ENCODE results near the gene ZNG1C. TPM values are rescaled to one million over a fixed set of nuclear protein-coding genes. Genes with fewer than 3 reads are reported as not detected.
"Not testable (repeated sequence)": the region's sequence is repeated elsewhere in the genome, so short reads cannot be mapped to it uniquely, and the experiment has no call there.

ZNG1C gene
- total RNA-seq: 10 to 100 TPM; 28.8 to 41.5 TPM

- H3K36me3 ChIP-seq (replicated peaks in 1 of 2; ENCODE audit: insufficient read depth in 1 of 2, low read depth in 2 of 2); intact Hi-C loops (cut with DNase I); H3K27ac ChIP-seq; H3K27me3 ChIP-seq; H3K4me1 ChIP-seq; DNase-seq; H3K9me3 ChIP-seq; ATAC-seq; H3K4me3 ChIP-seq: not testable (repeated sequence)
- WGBS, 2 donors: no CpG with 5 or more reads among the region's 32 CpGs
These were observed at the start of gene ZNG1C for GRCh38 chr9:68241683-68242082. ZNG1C (plus strand) TSS chr9:68241983; CDS start chr9:68242032, 49 bp downstream.

GRCh38 chr9:68242437-68242836 lies 654 bp downstream of the ZNG1C start:
- H3K36me3 ChIP-seq (replicated peaks in 1 of 2; ENCODE audit: insufficient read depth in 1 of 2, low read depth in 2 of 2); H3K4me1 ChIP-seq; H3K27me3 ChIP-seq; H3K27ac ChIP-seq; H3K4me3 ChIP-seq; ATAC-seq; H3K9me3 ChIP-seq; intact Hi-C loops (cut with DNase I); DNase-seq: not testable (repeated sequence)
- no CpG with 5 or more reads among the region's 11 CpGs for WGBS, 2 donors

- ATAC-seq; H3K27me3 ChIP-seq; intact Hi-C loops (cut with DNase I); H3K27ac ChIP-seq; H3K36me3 ChIP-seq (replicated peaks in 1 of 2; ENCODE audit: insufficient read depth in 1 of 2, low read depth in 2 of 2); H3K9me3 ChIP-seq; DNase-seq; H3K4me3 ChIP-seq; H3K4me1 ChIP-seq: not testable (repeated sequence)
- 89 to 97% methylated on average over 5 to 10 of the region's 16 CpGs for WGBS, 2 donors
These were observed 39.3 kb downstream of the ZNG1C start for GRCh38 chr9:68281041-68281440.

DNA sequence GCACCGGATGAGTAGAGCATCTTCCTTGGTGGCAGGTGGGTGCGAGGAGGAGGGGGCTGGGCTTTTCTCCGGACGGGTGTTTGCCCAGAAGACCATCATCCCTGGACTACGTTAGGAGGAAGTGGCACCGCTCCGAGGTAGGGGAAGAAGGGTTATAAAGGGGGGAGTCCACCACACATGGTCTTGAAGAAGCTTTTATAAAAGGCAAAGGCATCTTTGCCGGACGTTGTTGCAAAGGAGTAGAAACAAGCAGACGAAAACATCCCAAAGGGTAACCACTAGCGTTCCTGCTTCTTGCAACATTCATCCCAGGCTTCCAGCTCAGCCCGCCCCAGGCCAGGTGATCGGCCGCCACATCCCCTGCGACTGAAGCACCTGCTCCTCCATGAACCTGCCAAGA lies 60.8 kb downstream of the ZNG1C start, which contains the start of gene FOXD4L3:
TSS of gene FOXD4L3 (plus strand) at position 301 of the 400 bp plus-strand sequence. CDS start at position 386, 85 bp downstream.
- H3K9me3 ChIP-seq; H3K27me3 ChIP-seq; H3K27ac ChIP-seq; H3K4me1 ChIP-seq; DNase-seq; H3K4me3 ChIP-seq; H3K36me3 ChIP-seq (replicated peaks in 1 of 2; ENCODE audit: insufficient read depth in 1 of 2, low read depth in 2 of 2); ATAC-seq; intact Hi-C loops (cut with DNase I): not testable (repeated sequence)
- 20% methylated on average over 2 of the region's 15 CpGs; no CpG with 5 or more reads in 1 of the 2 donors for WGBS, 2 donors

DNA sequence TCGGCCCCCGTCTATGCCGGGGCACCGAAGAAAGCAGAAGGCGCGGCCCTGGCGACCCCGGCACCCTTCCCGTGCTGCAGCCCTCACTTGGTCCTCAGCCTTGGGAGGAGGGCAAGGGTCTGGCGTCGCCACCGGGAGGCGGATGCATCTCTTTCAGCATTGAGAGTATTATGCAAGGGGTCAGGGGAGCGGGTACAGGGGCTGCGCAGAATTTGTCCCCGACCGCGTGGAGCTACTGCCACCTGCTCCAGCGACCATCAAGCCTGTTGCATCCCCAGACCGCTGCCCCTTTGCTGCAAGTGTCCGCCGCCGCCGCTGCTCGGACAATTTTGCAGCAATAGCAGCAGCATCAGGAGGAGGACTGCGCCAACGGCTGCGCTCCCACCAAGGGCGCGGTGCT lies 62.0 kb downstream of the ZNG1C start:
- ATAC-seq; DNase-seq; H3K4me3 ChIP-seq; H3K36me3 ChIP-seq (replicated peaks in 1 of 2; ENCODE audit: insufficient read depth in 1 of 2, low read depth in 2 of 2); H3K27me3 ChIP-seq; H3K4me1 ChIP-seq; intact Hi-C loops (cut with DNase I); H3K27ac ChIP-seq; H3K9me3 ChIP-seq: not testable (repeated sequence)
- WGBS, 2 donors: no CpG with 5 or more reads among the region's 30 CpGs

- DNase-seq, H3K4me3 ChIP-seq: not testable (repeated sequence)
- no CpG with 5 or more reads among the region's 21 CpGs for WGBS, 2 donors
These were observed 62.4 kb downstream of the ZNG1C start for GRCh38 chr9:68304212-68304611.

DNA sequence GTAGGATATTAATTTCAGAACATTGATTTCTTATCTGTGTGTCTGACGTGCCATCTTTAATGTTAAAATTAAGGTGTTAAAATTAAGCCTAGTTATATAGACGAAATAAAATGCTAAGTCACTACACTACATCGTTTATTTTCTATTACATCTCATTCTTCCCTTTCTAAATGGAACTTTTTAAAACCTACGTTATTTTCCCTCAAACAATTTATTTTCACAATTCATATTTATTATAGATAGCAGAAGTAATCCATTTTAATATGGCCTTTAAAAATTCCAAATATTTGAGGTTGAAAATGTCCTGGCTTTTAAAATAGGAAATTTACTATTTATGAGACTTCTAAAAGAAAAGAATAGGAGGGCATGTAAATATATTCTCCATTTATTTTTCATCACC lies 63.0 kb downstream of the ZNG1C start:
- H3K27ac ChIP-seq; H3K27me3 ChIP-seq; H3K9me3 ChIP-seq; intact Hi-C loops (cut with DNase I); DNase-seq; ATAC-seq; H3K4me1 ChIP-seq; H3K36me3 ChIP-seq (replicated peaks in 1 of 2; ENCODE audit: insufficient read depth in 1 of 2, low read depth in 2 of 2); H3K4me3 ChIP-seq: not testable (repeated sequence)
- WGBS, 2 donors: 4 to 17% methylated on average over 3 of the region's 4 CpGs

More at GRCh38 chr9:68304212-68304611, 62.4 kb downstream of the ZNG1C start:
- H3K36me3 ChIP-seq (replicated peaks in 1 of 2; ENCODE audit: insufficient read depth in 1 of 2, low read depth in 2 of 2); H3K9me3 ChIP-seq; ATAC-seq; H3K4me1 ChIP-seq; intact Hi-C loops (cut with DNase I); H3K27ac ChIP-seq; H3K27me3 ChIP-seq: not testable (repeated sequence)

DNA sequence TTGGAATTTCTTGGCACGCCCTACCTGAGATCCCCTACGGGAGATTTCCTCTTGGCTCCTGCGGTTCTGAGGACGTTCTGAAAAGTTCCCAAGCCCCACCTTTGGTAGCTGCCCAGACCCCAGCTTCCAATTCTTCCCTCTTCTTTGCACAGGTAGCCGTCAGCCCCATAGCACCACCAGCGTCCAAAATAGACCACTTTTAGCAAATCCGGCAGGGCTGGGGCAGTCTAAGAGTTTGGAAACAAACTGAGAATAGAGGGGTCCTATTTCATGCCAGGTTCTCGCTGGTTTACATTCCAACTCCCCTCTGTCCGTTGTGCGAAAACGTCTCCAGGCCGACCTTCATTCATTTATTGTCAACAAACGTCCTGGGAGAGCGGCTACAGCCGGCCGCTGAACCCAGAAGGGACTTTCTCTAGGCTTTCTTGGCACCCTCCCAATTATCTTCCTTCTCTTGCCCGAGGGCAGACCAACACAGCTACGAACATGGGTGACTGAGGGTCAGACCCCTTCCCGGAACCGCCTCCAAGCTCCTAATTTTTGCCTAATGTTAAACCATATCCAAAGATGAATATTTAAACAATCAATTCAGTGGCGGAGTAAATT lies 64.0 kb downstream of the ZNG1C start:
- intact Hi-C loops (cut with DNase I); H3K27ac ChIP-seq; ATAC-seq; H3K9me3 ChIP-seq; H3K4me1 ChIP-seq; H3K36me3 ChIP-seq (replicated peaks in 1 of 2; ENCODE audit: insufficient read depth in 1 of 2, low read depth in 2 of 2); H3K4me3 ChIP-seq; H3K27me3 ChIP-seq; DNase-seq: not testable (repeated sequence)
- WGBS, 2 donors: 16 to 19% methylated on average over 9 of the region's 21 CpGs

DNA sequence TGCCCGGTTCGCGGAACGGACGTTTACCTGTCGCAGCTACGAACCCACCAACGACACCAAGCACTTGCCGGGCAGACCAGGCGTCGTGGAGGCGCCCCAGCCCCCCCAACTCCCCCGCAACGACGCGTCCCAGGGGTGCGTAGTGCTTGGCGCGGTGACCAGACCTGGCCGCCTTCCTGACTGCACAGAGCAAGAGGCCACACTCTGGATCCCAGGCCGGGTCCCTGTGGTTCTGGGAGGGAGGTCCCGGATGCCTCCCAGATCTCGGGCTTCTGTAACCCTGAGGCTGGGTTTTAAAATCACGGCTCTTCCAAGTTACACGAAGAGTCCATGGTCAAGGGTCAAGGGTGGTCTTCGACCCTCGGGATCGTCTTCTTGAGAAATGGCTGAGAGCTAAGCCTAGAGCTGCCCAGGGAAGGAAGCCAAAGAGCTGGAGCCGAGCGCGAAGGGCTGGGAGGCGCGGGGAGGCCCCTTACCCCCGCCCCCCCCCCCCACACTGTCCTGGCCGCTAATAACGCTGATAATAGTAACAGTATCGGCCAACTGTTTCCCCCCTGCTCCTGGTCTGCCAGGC lies 64.7 kb downstream of the ZNG1C start:
- H3K27ac ChIP-seq; H3K36me3 ChIP-seq (replicated peaks in 1 of 2; ENCODE audit: insufficient read depth in 1 of 2, low read depth in 2 of 2); H3K9me3 ChIP-seq; H3K4me3 ChIP-seq; H3K27me3 ChIP-seq; DNase-seq; H3K4me1 ChIP-seq; intact Hi-C loops (cut with DNase I): not testable (repeated sequence)
- peak; percentile 30 for ATAC-seq
- 14% methylated on average over 6 of the region's 37 CpGs; no CpG with 5 or more reads in 1 of the 2 donors for WGBS, 2 donors

- ATAC-seq: peak; percentile 35
- intact Hi-C loops (cut with DNase I); H3K27ac ChIP-seq; H3K27me3 ChIP-seq; H3K4me1 ChIP-seq; H3K36me3 ChIP-seq (replicated peaks in 1 of 2; ENCODE audit: insufficient read depth in 1 of 2, low read depth in 2 of 2); H3K9me3 ChIP-seq; DNase-seq; H3K4me3 ChIP-seq: not testable (repeated sequence)
- 14 to 25% methylated on average over 18 to 21 of the region's 35 CpGs for WGBS, 2 donors
These were observed 65.3 kb downstream of the ZNG1C start for GRCh38 chr9:68307127-68307526.

DNA sequence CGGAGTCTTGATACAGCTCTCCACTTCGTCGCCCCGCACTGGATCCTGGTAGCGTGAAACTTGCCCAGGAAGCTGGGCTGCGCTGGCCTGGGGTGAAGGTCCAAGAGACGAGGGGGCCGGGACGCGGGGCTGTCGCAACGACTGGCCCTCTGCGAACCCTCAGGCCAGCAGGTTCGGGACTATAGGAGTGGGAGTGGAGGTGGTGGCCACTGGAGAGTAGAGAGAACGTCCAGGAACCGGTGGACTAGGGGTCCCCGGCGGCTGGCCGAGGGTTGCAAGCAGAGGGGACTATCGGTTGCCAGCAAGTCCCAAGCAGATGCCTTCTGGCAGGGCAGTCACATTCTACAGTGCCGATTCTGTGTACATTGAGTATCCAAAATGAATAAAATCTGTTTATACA lies 65.9 kb downstream of the ZNG1C start:
- WGBS, 2 donors: 12 to 18% methylated on average over 7 to 20 of the region's 21 CpGs
- H3K9me3 ChIP-seq; H3K27me3 ChIP-seq; H3K27ac ChIP-seq; H3K36me3 ChIP-seq (replicated peaks in 1 of 2; ENCODE audit: insufficient read depth in 1 of 2, low read depth in 2 of 2); DNase-seq; H3K4me1 ChIP-seq; H3K4me3 ChIP-seq; intact Hi-C loops (cut with DNase I): not testable (repeated sequence)
- ATAC-seq: peak; percentile 27

GRCh38 chr9:68311208-68311607 lies 69.4 kb downstream of the ZNG1C start:
- intact Hi-C loops (cut with DNase I); DNase-seq; H3K9me3 ChIP-seq; H3K36me3 ChIP-seq (replicated peaks in 1 of 2; ENCODE audit: insufficient read depth in 1 of 2, low read depth in 2 of 2); H3K4me3 ChIP-seq; H3K27ac ChIP-seq; ATAC-seq; H3K4me1 ChIP-seq; H3K27me3 ChIP-seq: not testable (repeated sequence)
- WGBS, 2 donors: no CpG with 5 or more reads among the region's 5 CpGs

Data from body of pancreas (tissue), 4 donors.